UCSD-AML1 (cell line): ENCODE data around the gene LPXN.
"Not testable (repeated sequence)": the region's sequence is repeated elsewhere in the genome, so short reads cannot be mapped to it uniquely, and the experiment has no call there.

Source experiments
- DNase-seq: peaks from one replicate; lab custom pipeline; 2025; ENCODE audit not compliant: unreplicated experiment; lab: John Stamatoyannopoulos, UW

The LPXN gene

GRCh38 chr11:58579192-58580129 lies 3.8 kb upstream of the LPXN start:
- DNase-seq: peak; percentile 90

GRCh38 chr11:58578635-58579191 lies 3.1 kb upstream of the LPXN start, which contains the start of gene ZFP91:
Gene ZFP91 (plus strand): TSS chr11:58579063. CDS start chr11:58579282, 219 bp downstream.
- DNase-seq: peak; percentile 97

- DNase-seq: peak; percentile 93
Observed at GRCh38 chr11:58578136-58578634, 2.5 kb upstream of the LPXN start.

- peak; percentile 83 for DNase-seq
Observed at GRCh38 chr11:58577555-58578135, 2.0 kb upstream of the LPXN start.

- DNase-seq: no peak
Observed at GRCh38 chr11:58576887-58577471, 1.3 kb upstream of the LPXN start.

DNA sequence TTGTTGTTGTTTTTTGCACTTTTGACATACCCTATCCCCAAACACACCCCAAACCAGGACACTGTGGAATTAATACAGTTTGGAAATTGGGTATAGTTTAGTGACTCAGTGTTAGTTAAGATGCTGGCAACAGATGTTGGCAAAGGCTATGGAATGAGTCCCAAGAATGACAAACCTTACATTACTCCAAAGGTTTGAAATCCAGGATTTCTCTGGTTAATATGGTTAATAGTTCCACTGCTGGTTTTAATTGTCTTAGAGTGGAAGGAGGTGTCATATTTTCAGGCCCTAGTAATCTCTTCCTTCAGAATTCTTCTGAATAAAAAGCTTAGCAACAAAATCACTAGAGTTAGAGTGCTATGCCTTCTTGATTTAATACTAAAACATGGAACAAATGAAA lies 775 bp downstream of the LPXN start:
- DNase-seq: no peak

GRCh38 chr11:58573451-58574104 lies 2.1 kb downstream of the LPXN start:
- no peak for DNase-seq

DNA sequence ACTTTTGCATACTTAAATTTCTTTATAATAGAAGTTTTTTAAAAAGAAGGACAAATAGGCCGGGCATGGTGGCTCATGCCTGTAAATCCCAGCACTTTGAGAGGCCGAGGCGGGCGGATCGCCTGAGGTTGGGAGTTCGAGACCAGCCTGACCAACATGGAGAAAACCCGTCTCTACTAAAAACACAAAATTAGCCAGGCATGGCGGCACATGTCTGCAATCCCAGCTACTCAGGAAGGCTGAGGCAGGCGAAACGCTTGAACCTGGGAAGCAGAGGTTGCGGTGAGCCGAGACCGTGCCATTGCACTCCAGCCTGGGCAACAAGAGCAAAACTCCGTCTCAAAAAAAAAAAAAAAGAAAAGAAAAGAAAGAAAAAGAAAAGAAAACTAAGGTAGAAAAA lies 2.8 kb downstream of the LPXN start:
- DNase-seq: not testable (repeated sequence)

- DNase-seq: peak; percentile 63
Observed at GRCh38 chr11:58567889-58568512, 7.7 kb downstream of the LPXN start.

- DNase-seq: no peak
Observed at GRCh38 chr11:58564231-58564630, 11.4 kb downstream of the LPXN start.

DNA sequence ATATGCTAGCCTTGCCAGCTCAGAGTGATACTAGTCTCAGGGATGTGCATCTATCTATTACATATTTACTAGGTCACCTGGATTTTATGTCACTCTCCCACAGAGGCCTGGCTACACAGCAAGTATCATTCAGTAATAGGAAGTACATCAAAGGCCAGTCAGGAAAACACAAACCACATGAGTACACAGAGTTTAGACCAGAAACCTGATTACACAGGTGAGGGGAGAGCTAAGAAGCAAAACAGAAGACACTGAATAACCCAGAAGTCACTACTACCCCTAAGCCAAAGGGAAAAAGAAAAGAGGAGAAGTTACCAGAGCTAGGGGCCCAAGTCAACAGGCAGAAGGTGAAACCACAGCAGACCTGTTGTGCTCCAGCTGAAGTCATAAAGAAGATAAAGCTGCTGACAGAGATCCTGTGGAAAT lies 13.3 kb downstream of the LPXN start:
- DNase-seq: no peak

DNA sequence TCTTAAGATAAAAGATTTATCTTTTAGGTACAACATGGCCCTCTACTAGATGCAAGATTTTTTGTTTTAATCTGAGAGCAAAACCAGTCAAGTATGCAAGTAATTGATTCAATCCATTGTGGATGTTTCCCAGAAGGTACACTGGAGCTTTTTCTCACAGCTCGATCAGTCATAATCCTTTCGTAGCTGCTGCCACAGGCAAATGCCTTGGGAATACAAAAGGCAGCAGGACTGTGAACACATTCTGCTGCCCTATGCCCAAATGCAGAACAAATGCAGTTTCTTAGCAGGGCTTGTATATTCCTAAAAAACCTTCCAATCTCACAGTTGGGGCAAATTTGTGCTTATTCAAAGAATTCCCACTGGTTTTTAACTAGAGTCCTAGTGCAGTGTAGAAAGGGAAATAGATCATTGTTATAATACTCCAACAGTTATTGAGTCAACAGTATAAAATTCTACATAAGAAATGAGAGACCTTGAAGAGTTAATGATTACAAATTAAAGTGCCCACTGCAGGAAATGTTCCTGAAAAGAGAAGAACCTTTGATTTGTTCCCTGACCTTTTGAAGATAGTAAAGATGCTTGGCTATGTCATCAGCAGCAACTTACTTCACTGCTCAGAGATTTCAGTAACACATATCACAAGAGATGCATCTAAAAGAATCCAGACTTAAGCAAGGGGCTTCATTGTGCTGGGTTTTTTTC lies 14.1 kb downstream of the LPXN start:
- no peak for DNase-seq

GRCh38 chr11:58560842-58561241 lies 14.8 kb downstream of the LPXN start:
- DNase-seq: no peak

DNA sequence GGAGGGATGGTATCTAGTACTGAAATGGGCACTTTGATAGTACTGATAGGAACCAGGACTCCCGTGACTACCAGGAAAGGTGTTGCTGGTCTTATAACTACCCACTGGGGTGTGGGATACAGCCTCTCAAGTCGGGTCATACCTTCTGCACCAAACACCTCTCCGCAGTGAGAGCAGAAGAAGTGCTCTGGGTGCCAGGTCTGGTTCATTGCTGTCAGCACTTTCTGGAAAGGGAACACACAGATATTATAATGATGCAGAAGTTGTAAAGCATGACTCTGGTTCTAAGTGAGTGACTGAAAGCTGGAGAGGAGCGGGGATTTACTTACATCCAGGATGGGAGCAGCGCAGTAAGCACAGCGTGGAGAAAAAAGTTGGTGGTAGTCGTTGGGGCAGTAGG lies 26.0 kb downstream of the LPXN start:
- DNase-seq: no peak

GRCh38 chr11:58546841-58547240 lies 28.8 kb downstream of the LPXN start:
- no peak for DNase-seq

DNA sequence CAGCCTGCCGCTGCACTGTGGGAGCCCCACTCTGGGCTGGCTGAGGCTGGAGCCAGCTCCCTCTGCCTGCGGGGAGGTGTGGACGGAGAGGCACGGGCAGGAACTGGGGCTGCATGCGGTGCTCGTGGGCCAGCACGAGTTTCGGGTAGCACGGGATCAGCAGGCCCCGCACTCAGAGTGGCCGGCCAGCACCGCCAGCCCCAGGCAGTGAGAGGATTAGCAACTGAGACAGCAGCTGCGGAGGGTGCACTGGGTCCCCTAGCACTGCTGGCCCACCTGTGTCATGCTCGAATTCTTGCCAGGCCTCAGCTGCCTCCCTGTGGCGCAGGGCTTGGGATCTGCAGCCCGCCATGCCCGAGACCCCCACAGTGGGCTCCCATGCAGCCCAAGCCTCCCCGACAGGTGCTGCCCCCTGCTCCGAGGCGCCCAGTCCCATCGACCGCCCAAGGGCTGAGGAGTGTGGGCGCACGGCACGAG lies 43.8 kb downstream of the LPXN start:
- DNase-seq: no peak

DNA sequence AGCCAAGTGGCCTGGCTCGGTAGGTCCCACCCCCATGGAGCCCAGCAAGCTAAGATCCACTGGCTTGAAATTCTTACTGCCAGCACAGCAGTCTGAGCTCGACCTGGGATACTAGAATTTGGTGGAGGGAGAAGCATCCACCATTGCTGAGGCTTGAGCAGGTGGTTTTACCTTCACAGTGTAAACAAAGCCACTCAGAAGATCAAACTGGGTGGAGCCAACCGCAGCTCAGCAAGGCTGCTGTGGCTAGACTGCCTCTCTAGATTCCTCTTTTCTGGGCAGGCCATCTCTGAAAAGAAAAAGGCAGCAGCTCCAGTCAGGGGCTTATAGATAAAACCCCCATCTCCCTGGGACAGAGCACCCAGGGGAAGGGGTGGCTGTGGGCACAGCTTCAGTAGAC lies 45.4 kb downstream of the LPXN start:
- no peak for DNase-seq

GRCh38 chr11:58527429-58527828 lies 48.2 kb downstream of the LPXN start:
- DNase-seq: no peak

- no peak for DNase-seq
Observed at GRCh38 chr11:58526721-58527120, 48.9 kb downstream of the LPXN start.
